Measurements from ENCODE around the gene MEOX2.

MEOX2 gene

DNA sequence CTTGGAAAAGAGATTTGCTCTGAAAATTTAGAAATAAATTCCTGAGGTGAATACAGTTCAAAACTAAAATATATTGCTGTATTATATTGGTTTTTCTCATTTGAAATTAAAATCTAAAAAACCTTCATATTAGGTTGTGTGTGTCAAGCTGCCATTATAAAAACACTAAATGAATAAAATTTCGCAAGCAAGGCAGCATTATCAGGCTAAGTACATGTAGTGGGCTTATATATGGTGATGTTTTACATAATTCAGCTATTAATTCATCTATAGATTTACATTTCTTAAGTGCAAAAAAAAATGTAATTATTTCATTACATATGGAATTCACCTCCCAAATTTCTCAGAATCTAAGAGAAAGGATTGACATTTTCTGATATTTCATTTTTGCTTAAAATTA, 5.3 kb downstream of the MEOX2 start:
- no peak for DNase-seq (ENCODE audit: low read depth)

DNA sequence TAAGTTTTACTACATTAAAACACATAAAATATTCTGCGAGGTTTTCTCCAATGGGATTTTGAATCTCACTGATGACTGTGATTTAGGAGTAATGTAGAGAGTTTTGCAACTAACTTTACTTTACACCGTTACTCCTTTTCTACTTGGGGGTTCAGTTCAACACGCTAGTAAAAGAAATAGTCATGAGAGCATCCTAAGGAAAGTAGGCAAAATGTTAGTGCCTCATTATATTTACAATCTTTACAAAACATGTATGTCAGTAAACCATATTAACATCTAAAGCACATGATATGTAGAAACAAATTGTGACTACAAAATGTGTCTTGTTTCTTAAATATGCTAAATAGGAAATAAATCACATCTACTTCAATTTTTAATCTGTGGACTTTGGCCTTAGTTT, 6.0 kb downstream of the MEOX2 start:
- DNase-seq (ENCODE audit: low read depth): no peak

DNA sequence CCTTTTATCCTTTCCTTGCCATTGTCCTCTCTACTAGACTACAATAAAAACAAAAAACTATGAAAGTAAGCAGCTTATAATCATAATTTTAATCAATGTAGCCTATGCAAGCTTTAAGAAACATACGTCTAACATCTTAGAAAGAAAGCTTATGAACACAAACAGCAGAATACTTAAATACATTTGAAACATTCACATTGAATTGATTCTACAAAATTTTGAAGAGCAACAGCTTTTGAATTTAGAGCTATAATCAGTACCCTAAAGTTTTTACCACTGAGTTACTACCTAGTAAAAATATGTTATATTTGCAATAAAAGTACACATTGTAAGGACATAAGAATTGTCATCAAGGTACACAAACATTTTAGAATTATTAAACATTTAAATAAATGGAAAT, 7.2 kb downstream of the MEOX2 start:
- DNase-seq (ENCODE audit: low read depth): no peak

DNA sequence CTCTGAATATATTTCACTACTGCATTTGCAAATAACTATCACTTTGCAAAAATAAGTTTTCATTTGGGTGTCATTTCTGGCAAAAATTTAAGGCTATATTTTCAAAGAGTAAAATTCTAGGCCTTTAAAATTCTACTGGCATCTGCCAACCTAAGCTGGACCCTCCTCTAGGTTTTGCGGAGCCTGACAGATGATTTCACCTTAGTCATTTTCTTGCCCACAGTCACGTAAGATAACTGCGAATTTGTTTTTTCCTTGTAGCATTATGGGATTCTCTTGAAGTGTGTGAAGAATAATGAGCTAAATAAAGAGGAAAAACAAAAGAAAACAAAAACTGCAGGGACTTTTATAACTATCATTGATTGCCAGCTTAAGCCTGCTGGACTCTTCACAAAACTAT, 7.8 kb downstream of the MEOX2 start:
- no peak for DNase-seq (ENCODE audit: low read depth)

DNA sequence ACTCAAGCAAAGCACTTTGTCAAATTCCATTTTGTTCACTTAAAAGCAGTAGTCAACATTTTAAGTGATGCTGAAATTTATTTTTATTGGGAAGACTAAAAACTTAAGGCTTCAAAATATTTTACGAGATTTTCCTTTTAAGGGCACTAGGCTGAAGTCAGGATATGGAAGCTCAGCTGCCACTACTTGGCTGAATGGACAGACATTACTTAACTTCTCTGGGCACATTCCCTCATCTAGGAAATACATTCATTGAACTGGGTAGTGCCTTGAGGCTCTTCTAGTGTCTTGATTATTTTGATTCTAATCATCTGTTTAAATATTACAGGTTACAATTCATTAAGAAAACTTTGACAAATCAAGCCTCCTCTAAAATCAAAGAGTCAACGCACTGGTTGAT, 11.1 kb downstream of the MEOX2 start:
- DNase-seq (ENCODE audit: low read depth): no peak

DNA sequence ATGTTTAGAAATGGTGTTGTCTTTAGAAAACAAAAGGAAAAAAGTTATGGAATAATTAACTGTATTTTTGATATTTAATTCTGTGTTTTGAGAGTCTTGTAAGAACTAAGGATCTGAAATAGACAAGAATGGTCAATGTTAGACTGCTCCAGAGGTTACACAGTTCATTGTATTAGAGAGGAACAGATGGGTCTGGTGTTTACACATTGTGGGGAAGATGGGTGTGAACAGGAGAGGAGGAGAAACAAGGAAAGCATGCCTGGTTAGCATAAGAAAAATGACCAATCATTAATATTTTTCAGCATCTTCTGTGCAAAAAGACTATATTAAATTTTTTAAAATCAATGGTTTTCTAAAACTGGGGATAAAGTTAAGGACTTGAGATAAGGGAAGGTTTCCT, 11.9 kb downstream of the MEOX2 start:
- DNase-seq (ENCODE audit: low read depth): no peak

DNA sequence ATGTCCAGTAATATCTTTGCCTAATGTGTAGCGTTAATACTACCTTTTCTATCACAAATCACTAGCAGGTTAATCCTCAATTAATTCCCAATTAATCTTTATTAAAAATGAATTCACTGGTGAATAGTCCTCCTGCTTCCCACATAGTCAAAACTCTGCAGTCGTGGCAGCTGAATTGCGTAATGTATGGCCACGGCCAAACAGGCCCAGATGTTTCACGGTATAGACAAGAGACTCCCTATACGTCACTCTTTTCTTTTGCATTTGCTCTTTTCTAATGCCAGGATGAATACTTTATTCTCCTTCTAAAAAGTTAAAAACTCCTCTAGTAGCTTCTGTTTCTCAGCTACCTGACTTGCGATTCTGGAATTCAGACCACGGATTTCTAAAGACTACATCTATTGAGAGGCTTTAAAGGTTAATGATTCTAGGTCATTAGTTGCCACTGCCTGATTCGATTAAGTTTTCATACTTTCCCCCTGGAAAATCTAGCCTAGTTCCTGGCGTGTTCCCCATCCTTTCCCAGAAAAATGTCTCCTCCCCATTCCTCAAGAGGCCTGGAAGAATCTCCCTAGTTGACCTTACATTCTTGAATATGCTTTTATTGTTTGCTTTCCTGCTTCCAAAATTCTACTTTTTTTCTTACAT, 16.9 kb downstream of the MEOX2 start:
- no peak for DNase-seq (ENCODE audit: low read depth)

DNA sequence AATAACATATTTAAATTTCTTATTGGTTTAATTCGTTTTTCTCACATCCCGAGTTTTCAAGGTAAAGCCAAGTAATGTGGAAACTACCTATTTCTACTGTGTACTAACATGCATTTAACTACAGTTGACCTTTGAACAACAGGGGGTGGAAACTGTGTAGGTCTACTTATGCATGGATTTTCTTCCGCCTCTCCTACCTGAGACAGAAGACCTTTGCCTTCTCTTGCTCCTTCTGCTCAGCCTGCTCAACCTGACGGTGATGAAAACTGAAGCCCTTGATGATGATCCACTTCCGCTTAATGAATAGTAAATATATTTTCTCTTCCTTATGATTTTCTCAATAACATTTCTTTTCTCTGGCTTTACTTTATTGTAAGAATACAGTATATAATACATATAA, 18.5 kb downstream of the MEOX2 start:
- no peak for DNase-seq (ENCODE audit: low read depth)

DNA sequence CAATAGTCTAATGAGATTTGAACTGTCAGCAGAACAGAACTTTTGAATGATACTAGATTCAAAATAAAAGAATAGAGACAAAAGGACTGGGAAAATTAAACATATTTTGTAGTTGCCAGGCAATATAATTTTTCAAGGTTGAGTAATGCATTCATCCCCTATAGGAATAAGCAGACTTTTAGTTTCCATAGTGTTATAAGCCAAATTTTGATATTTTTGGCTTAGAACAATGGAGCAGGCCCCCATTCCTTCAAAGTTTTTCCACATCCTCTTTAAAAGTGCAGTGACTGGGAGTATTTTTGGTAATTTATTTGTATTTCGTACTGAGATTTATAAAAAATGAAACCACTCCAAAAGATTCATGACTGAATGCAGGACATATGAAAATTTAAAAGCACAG, 24.0 kb downstream of the MEOX2 start:
- DNase-seq (ENCODE audit: low read depth): no peak

DNA sequence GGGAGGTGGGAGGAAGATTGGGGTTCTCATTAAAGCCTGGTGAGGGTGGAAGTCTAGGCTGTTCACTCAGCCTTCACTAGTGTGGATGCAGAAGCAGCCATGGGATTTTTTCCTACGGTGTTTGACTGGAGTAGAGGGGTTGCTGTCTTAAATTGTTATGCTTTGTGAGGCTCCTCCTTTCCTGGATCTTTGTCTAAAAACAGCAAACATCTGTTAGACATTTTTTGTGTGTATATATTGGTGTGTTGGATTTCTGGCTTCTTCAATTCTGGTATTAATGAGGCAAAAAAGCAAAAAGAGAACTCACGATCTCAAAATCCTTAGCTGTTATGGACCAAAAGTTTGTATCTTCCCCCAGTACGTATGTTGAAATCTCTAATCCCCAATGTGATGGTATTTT, 28.2 kb downstream of the MEOX2 start:
- no peak for DNase-seq (ENCODE audit: low read depth)

DNA sequence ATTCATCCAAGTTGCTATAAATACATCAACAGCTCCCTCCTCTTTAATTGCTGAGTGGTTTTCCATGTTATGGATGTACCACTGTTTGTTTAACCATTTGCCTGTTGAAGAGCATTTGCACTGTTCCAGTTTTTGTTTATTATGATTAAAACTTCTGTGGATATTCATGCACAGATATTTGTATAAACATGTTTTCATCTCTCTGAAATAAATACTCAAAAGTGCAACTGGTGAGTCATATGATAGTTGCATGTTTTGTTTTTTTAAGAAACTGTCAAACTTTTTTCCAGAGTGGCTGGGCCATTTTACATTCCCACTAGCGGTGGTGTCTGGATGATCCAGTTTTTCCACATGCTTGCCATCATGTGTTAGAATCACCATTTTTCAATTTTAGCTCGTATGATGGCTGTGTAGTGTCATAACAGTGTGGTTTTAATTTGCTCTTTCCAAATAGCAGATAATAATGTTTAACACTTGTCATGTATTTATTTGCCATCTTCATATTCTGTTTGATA, 33.6 kb downstream of the MEOX2 start:
- DNase-seq (ENCODE audit: low read depth): peak; percentile 48

DNA sequence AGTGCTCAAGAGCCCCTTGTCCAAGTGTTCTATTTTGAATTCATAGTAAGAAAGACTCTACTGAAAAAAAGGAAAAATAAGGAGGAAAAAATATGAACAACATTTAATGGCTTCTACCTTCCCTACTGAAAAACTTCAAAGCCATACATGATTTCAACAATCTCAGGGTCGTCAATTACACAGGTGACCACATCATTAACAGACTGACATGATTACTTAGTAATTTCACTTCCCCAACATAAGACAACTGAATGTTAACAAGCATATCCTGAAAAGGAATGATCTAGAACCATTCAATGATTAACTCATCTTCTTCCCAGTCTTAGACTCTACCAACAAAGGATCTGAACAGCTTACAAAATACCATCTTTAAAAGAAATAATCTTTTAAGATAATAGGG, 34.8 kb downstream of the MEOX2 start:
- no peak for DNase-seq (ENCODE audit: low read depth)

DNA sequence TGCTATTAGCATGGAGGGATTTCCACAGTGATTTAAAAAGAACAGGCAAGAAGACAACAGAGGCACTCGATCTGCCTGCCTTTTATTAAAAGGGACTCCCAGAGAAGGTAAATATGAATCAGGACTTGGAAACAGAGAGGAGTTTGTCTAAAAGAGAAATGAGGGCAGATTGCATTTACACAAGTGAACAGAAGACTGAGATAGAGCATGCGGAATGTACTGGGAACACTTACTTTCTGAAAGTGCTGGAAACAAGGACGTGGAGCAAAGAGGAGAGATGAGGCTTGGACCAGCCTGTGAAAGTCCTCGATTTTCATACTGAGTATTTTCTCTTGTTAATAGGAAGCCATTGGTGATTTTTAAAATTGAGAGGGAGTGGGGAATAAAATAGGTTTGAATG, 35.7 kb downstream of the MEOX2 start:
- DNase-seq (ENCODE audit: low read depth): no peak

DNA sequence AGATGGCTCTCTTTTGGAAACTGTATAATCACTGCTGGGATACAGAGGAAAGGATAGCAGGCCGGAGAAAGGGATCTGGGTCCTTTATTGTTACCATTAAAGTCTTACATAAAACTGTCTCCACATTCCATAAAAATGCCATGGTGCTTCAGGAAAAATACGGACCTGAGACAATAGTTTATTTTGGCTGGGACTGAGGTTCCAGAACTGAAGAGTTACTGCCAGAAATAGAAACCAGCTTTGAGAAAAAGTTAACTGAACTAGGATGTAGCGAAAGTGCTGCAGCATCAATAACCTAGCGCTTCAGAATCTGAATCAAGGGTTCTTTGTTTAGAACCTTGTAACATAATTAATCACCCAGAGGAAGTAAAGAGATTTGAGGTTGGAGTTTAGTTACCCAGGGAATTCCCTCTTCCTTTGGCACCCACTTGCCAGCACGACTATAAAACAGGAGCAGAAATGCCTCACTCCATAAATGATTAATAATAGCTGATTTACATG, 38.0 kb downstream of the MEOX2 start:
- DNase-seq (ENCODE audit: low read depth): no peak

DNA sequence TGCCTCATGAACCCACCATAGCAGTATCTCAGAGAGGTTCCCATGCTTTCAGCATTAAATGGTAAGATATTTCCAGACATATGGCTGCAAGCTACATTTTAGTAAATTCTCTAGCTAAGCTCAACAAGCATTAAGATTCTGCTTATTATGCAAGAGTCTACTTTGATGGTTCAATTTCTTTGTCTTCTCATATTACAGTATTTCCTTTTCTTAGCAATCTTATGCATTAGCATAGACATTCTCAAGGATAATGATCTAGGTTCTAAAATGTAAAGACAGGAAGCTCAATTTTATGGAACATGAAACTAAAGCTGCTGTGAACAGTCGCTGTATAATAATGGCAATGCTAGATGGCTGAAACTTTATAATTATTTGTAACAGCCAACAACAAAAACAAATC, 39.2 kb downstream of the MEOX2 start:
- DNase-seq (ENCODE audit: low read depth): peak; percentile 4

DNA sequence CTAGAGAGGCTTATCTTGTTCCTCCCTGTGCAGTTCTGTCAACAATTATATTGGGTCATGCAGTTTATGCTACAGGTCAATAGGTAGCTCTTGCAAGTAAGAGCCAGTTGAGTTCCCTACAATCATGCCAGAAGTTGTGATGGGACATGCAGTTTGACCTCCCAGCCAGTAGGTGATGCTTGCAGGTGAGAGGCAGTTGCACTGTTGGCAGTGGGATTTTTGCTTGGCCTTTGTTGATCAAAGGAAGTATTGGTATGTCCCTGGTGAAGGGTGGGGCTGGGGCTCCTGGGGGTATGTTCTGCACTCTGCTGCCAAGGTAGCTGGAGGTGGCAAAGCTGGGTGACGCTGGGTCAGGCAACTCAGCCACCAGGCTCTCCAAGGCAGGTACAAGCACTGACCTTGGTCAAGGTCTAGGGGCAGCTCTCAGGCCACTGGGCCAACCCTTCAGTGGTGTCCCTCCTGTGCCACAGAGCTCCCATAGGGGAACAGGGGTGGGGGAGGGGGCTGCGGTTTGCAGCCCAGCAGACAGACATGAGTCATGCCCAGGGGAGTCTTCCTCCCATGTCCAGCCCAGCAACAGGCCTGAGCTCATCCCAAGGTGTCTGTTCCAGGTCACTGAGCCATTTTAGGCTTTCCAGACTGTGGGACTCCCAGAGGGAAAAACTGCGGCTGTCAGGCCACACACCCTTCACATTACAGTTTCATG, 43.3 kb downstream of the MEOX2 start:
- no peak for DNase-seq (ENCODE audit: low read depth)

DNA sequence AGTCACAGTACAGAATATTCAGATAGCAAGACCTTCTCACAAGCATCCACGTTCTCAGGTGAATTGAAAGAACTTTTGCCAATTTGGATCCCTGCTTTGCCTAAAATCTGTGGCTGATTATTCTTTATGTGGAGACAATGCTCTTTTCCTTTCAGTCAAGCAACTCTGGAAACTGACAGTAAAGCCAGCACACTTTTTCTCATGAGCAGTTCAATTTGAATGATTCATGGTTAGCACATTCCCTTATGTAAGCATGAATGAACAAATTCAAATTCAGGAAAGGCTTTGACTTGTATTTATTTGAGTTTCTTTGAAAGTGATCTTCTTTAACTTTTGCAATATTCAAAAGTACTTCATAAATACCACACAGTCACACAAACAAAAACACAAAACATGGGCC, 57.6 kb downstream of the MEOX2 start:
- peak; percentile 34 for DNase-seq (ENCODE audit: low read depth)

DNA sequence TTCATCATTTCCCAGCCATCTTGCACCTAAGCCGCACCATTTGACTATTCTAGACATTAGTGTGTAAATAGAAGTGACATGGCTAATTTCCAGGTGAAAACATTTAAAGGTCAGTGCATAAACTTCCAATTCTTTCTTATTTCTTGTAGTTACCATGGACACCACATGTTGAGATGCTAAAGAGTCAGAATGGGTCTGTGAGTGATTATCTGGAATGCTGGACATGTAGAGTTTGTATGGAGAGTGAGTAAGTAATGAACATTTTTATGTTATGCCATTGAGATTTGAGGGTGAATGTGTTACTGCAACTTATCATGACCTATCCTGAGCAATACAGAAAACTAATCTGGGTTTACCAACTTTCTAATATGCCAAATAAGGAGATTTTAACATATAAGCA, 60.4 kb downstream of the MEOX2 start:
- DNase-seq (ENCODE audit: low read depth): no peak

DNA sequence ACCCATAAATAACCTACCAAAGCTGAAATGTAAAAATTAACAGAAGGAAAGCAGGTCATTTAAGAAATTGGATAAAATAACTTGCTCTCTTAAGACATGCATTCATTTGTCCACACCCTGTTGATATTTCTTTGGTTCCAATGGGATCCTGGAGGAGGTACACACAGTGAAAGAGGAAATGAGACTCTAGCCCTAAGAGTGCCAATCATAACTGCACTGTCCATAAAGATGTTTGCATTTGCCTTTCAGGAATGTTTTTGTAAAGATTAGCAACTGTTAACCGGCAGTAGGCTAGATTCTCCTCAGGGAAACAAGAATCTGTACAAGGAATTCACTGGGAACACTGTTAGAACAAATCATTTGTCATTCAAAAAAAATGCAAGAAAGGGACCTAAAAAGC, 61.0 kb downstream of the MEOX2 start:
- no peak for DNase-seq (ENCODE audit: low read depth)

DNA sequence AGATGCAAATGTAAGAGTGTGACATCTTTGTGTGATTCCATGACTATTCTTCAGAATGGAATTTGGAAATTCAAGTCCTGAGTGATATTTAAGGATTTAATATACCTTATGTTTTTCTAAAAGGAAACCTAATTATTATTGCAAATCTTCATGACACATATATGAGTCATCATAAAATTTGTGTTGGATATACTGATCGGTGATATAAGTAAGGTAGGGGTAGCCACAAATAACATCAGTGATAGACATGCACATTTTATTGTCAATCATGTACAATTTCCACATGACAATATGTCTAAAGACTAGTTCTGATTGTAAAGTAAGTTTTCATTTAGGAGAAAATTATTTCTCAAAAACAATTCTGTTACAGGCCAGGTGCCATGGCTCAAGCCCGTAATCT, 65.0 kb downstream of the MEOX2 start:
- no peak for DNase-seq (ENCODE audit: low read depth)

DNA sequence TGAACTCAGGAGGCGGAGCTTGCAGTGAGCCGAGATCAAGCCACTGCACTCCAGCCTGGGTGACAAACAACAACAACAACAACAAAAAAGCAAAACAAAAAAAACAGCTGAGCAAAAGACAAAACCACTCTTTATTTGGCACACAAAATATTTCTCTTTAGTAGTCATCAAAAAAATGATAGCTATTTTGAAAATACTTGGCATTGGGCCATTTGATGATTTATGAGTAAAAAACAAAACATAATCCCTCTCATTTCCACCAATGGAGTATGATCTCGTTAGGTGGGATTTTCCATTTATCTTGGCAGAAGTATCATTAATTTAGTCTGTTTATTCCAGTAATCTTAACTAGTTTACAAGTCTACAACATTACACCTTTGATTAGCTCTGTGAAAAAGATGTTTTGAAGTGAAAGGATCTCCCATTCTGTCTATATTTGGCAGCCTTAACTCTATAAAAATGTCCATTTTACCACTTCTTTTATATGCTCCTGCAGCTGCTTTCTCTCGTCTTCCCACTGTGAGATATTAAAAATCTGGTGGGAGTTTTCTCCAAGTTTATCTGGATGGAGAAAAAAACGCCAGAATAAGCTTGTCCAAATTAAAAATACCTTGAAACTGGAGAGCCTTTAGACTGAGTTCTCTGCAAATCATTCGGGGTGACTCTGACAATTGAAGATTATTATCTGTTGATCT, 65.8 kb downstream of the MEOX2 start:
- DNase-seq (ENCODE audit: low read depth): no peak

DNA sequence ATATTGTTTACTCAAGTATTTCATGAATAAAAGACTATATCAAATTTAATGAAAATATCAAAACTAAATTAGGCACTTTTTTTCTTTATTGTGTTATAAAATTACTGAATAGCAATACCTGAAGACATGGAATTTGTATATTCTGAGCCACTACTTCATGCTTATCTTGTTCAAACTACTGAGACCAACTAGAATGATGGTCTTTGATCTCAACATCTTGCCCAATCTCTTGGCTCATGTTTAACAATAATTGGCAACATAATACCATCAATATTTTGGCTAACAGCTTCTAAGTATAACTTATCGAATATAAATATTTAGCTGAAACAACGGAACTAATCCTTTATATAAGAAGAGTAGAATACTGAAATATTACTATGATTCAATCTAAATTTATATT, 68.2 kb downstream of the MEOX2 start:
- DNase-seq (ENCODE audit: low read depth): no peak

DNA sequence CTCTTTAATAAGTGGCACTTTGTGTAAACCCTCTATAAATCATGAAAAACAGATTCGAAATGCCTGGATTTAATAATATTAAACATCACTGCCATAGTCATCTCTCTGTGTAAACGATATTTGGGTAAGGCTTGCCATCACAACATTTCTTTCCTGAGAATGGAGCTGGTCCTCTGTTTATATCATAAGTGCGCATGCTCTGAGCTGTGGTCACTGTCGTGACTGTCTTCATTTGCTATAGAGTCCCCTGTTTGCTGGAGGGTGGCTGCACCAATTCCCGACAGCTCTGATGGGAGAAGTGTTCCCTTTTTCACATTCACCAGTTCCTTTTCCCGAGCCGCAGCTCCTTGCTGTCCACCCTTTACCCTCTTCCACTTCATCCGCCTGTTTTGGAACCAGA, 74.3 kb downstream of the MEOX2 start:
- DNase-seq (ENCODE audit: low read depth): no peak

Data from fibroblast of gingiva (primary cell).